Head of caudate nucleus (tissue), 42 donors: Measurements from ENCODE around the gene NAT16.
A peak's percentile ranks its signal among the peaks of the same experiment; 100 is the strongest.

Experiments
- DNase-seq, 42 donors: peaks; one replicate each; pipeline versions ENCODE4 v3.0.0 to v3.0.0-alpha.2; 2020 to 2021; ENCODE audit warnings: mixed read lengths in 7 of 42
- intact Hi-C: fragments of 100-400 bp; cut with DNase I; formaldehyde crosslinking; loops from one replicate; pipeline ENCODE4 v1.15.0; 2022

Gene NAT16

DNA sequence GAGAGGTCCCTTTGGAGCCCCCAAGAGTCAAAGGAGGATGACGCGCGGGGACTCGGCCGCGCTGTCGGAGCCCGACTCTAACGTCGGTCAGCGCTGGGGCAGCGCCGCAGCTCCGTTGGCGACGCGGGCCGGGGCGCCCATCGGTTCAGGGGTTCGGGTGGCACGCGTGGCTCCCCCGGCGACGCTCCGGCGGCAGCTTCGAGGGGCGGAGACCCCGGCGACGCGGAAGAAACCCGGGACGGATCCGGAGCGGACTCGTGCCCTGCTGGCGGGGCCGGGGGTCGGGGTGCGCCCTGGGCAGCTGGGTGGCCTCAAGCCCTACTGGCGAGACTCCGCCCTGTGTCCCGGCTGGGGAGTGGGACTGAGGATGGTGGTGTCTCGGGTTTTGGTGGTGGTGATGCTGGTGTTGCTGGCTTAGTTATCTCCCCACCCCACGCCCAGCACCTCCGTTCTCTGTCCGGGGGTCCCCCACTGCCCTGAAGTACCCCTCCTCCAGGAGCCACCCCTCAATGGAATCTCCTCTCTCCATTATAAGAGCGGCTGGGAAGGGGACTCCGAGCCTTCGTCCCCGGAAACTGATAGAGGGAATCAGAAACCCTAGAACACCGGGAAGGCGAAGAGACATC, at the start of gene NAT16:
Gene NAT16, minus strand, starts transcription at position 164 of the 626 bp plus-strand sequence. CDS start 5,486 bp downstream, outside the sequence.
- intact Hi-C loops, result no loop called here
- DNase-seq, result no peak

- DNase-seq, result no peak
- intact Hi-C loops, result no loop called here
Observed at GRCh38 chr7:101226721-101227120, 46.6 kb upstream of the NAT16 start.

DNA sequence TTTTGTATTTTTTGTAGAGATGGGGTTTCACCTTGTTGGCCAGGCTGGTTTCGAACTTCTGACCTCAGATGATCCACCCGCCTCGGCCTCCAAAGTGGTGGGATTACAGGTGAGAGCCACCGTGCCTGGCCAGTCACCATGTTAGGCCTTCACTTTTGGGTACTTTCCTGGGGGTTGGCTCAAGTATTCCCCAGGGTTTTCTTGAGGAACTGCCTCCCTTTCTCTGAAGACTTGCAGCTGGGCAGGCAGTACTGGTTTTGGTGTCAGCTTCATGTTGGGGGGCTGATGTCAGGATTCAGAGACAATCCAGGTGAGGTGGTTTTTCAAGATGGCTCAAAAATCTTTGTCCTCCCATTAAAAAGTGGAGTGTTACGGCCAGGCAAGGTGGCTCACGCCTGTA, 45.6 kb upstream of the NAT16 start:
- DNase-seq, result no peak

DNA sequence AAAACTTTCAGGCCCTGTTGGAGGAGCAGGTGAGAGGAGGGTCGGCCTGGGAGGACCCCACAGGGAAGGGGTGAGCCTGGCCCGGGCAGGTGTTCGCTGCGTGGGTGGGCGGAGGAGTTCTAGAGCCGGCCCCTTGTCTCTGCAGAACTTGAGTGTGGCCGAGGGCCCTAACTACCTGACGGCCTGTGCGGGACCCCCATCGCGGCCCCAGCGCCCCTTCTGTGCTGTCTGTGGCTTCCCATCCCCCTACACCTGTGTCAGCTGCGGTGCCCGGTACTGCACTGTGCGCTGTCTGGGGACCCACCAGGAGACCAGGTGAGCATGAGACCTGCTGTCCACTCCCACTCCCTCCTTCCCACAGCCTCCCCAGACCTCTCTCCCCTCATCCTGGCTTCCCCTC, 43.4 kb upstream of the NAT16 start:
- DNase-seq, result no peak
- intact Hi-C loops, result no loop called here

More for the DNA sequence above, 45.6 kb upstream of the NAT16 start:
- intact Hi-C loops, result no loop called here

DNA sequence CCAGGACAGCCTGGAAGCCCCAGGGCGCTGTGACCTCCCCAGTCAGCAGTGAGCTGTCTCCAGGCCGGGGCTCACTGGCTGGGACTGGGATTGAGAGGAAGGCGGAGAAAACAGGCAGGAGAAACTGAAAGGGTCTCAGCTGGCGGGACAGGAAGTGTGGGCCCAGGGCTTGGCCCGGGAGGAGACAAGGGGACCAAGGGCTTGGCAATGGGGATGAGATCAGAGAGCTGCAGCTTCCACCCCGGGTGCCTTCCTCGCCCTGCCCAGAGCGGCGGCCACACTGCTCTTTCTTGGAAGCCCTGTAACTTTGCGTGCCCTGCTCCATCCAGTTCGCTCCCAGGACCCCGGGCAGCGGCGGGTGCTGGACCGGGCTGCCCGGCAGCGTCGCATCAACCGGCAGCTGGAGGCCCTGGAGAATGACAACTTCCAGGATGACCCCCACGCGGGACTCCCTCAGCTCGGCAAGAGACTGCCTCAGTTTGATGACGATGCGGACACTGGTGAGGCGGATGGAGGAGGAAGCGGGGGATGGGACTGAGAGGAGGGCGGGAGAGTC, 42.3 kb upstream of the NAT16 start:
- no peak for DNase-seq
- intact Hi-C loops, result no loop called here

GRCh38 chr7:101220295-101220694, 40.2 kb upstream of the NAT16 start:
- intact Hi-C loops, result no loop called here

DNA sequence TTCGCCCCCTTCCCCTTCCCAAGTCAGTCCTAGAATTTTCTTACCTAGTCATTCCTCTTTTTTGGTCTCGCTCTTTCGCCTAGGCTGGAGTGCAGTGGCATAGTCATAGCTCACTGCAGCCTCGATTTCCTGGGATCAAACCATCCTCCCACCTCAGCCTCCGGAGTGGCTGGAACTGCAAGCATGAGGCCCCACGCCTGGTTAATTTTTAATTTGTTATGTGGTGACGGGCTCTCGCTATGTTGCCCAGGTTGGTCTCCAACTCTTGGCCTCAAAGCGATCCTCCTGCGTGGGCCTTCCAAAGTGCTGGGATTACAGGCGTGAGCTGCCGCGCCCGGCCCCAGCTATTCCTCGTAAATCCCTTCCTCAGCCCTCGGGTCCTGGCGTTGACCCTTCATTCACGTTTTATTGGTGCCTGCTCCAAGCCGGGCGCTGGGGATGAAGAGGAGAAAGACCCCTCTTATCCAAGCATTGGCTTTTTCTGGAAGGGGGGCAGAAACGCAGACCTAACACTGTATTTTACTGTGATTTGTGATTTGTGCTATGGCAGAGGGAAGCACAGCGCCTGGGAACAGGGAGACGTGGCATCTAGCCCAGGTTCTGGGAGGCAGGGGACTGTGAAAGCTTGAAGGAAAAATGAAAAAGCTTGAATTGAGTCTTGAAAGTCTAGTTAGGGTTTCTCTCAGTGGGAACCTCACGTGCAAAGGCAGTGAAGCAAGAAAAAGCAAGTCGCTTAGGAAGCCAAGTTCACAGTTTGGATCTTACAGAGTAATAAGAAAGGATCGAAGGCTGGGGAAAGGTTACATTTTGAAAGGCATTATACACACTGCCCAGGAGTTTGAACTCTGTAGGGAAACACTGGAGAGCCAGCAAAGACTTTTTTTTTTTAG, 38.4 kb upstream of the NAT16 start:
- intact Hi-C loops, result loop anchor here (2.0 to 10.0 kb wide), 2 partner anchors 26 to 66 kb away; partner anchors contain the start of gene FIS1
- DNase-seq, result peak in 2 of 42 donors; percentile 19 to 41

More at GRCh38 chr7:101220295-101220694, 40.2 kb upstream of the NAT16 start:
- no peak for DNase-seq

DNA sequence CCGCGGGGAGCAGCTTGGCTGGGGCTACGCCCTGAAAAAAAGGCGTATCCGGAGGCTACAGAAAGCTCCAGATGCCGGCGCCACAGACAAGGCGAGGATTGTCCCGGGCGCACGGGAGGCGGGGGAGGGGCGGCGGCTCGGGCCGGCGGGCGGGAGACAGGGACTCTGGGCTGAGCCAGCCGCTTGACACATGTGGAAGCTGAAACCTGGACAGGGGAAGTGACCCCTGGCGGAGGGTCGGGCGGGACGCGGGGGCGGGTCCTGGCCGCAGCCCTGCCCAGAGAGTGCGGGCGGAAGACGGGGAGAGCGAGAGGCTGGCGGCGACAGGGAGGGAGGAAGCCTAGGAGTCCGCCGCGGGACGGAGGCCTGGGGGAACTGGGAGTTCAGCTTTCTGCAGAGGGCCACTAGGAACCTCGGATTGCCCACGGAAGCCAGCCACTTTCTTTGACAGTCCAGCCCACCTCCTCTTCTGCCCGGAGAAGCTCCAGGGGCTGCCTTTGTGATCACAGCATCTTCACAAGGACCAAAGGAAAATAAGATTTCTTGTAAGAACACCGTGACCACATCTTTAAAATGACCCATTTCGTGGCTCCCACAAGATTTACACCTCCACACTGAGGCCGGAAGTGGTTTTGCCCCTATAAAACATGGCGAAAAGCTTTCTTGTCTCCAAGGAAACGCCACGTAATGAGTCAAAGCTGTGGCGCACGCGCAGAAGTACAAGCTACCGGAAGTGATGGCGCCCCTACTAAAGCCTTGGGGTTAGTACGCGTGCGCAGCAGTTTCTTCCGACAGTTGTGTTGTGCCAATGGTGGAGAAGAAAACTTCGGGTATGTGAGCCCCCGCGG, 37.5 kb upstream of the NAT16 start, which contains the start of the genes PLOD3 and ZNHIT1:
Gene PLOD3, minus strand, starts transcription at position 194 of the 848 bp plus-strand sequence. CDS start 307 bp downstream, outside the sequence.
Gene ZNHIT1, plus strand, starts transcription at position 778 of the 848 bp plus-strand sequence. Its CDS starts 31 bp downstream, at position 809.
- intact Hi-C loops, result loop anchor here (2.0 to 10.0 kb wide), 2 partner anchors 27 to 67 kb away; partner anchors contain the start of gene FIS1
- peak; percentile 88 to 99 (median 95) for DNase-seq

DNA sequence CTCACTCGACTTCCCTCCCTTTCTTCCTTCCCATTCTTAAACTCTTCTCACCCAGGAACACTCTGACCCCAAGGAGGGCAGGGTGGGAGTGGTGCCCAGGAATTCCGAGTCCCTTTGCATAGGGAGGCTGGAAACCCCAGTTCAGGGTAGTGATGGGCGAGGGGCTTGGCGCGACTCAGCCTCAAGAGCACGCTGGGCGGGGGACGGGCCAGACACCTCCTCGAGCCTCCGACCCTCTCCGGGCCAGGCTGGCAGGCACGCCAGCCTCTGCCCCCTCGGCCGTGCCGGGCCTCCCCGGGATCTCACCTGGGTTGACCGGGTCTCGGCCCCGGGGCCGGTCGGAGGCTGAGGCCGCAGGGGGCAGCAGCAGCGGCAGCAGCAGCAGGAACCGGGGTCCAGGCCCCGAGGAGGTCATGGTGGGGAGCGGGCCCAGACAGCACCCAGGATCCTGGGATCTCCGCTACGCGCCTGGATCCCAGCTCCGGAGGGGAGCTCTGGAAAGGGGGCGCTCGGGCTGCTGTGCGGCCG, 36.8 kb upstream of the NAT16 start:
- peak in 4 of 42 donors; percentile 10 to 43 (median 24) for DNase-seq
- intact Hi-C loops, result loop anchor here (10.0 kb wide), 1 partner anchor 68 kb away; no protein-coding TSS in a partner anchor

DNA sequence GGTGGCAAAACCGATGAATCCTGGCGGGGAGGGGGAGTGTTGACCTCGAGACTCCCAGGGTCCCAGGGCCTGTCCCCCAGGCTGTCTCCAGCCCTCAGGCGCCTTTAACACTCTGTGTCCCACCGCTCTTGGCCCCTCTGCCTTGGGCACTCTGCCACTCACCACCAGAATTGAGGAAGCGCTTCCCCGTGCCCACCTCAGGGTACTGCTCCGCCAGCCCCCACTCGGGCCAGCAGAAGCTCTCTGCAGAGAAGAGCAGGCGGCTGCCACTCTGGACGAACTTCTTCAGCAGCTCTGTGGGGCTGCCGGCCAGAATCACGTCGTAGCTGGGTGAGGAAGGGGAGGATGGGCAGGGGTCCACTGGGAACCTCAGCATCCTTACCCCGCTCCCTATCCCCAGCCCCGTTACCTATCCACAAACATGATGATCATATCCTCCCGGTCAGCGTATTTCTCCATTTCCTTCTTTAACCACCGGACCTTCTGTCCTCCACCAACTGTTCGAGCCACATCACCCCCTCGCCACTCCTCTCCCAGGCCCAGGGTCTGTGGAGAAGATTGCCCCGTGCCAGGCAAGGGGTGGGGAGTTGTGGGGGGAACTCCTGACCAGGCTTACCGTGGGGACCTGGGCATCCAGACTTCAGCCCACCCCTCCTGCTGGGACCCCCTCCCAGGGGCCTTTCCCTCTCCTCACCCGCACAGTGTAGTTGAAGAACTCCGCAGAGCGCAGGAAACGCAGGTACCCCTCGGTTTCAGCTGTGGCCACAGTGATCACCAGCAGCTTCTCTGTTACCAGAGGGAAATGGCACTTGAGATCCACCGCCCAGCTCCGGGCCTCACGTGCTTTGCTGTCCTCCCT, 36.1 kb upstream of the NAT16 start:
- intact Hi-C loops, result loop anchor here (10.0 kb wide), 1 partner anchor 69 kb away; no protein-coding TSS in a partner anchor
- DNase-seq, result peak in 4 of 42 donors; percentile 21 to 44 (median 26)

- intact Hi-C loops, result loop anchor here (10.0 kb wide), 1 partner anchor 73 kb away; no protein-coding TSS in a partner anchor
- no peak for DNase-seq
Observed at GRCh38 chr7:101212014-101212413, 31.9 kb upstream of the NAT16 start.

DNA sequence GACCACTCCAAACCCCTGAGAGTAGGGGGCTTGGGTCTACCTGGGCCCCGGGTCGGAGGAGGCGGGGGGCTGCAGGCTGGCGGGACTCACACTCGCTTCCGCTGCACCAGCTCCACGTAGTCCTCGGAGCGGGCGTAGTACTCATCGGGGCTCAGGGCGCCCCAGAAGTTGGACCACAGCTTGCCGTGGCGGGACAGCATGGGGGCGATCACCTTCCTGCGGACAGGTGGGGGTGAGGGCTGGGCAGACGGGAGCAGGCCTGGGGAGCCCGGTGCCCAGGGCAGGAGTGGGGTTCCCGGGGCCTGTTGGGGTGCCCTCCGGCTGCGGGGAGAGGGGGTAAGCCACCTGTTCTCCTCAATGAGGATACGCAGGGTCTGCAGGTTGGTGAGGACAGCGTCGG, 31.4 kb upstream of the NAT16 start:
- intact Hi-C loops, result loop anchor here (10.0 kb wide), 1 partner anchor 73 kb away; no protein-coding TSS in a partner anchor
- no peak for DNase-seq

GRCh38 chr7:101210143-101210542, 30.1 kb upstream of the NAT16 start:
- intact Hi-C loops, result loop anchor here (10.0 kb wide), 1 partner anchor 75 kb away; no protein-coding TSS in a partner anchor
- DNase-seq, result no peak

GRCh38 chr7:101208794-101209193, 28.7 kb upstream of the NAT16 start:
- DNase-seq, result no peak
- intact Hi-C loops, result no loop called here

DNA sequence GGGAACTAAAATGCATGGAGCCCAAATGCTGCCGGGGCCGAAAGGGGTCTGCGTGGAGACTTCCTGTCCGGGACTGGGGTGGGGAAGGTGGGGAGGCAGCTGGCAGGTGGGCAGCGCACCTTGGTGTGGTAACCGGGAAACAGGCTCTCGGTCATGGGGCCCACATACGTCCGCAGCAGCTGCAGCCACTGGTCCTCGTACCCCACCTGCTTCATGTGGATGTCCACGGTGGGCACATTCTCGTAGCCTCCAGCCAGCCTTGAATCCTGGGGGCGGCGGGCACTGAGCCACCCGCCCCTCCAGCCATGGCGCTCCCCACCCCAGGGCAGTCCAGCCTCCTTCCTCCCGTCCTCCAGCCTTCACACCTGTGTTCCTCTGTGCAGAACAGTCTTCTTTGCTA, 27.4 kb upstream of the NAT16 start:
- DNase-seq, result no peak
- intact Hi-C loops, result no loop called here

DNA sequence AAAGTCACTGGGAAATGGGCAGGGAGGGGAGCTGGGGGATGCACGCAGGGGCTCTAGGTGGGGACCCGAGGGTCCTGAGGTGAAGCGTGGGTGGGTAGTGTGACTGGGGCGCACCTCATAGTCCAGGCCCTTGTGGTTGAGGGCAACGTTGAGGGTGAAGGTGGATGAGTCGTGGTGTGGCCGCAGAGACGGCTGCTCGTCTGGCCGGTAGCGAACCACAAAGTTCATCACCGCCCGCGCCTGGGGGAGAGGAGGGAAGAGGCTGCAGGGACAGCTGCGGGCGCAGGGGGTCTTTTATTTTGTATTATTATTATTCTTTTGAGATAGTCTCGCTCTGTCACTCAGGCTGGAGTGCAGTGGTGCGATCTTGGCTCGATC, 26.6 kb upstream of the NAT16 start:
- no peak for DNase-seq
- intact Hi-C loops, result no loop called here
